HCT116 (cell line): Measurements from ENCODE around the gene TRPC4. TPM values are rescaled to one million over a fixed set of nuclear protein-coding genes. Genes with fewer than 3 reads are reported as not detected.

Experiments
- ATAC-seq: fragments of 200-7000 bp; cut with Tn5 transposase; 2 replicates; pipeline ENCODE4 v1.9.1; 2020; ENCODE audit warnings: mild to moderate bottlenecking, moderate library complexity
- BruUV-seq: library from RNA; stranded (reverse); fragments of 400-500 nt; replicated peaks from 2 replicates; lab custom pipeline; 2021; lab: Mats Ljungman, UMichigan
- CTCF ChIA-PET: fragments of 300-600 bp; sonication (Branson Sonifier 250); formaldehyde crosslinking; loops from one replicate; lab custom pipeline; 2021; ENCODE audit warnings: antibody characterized with exemption; lab: Charles Lee
- POLR2A ChIA-PET: fragments of 300-600, 350-600 bp; sonication (Branson Sonifier 250); formaldehyde crosslinking; loops from one replicate; lab custom pipeline; 2021; ENCODE audit warnings: antibody characterized with exemption; lab: Charles Lee
- RAD21 ChIA-PET, 2 experiments: fragments of 300-600 bp; sonication (Branson Sonifier 250); formaldehyde crosslinking; loops; one replicate each; lab custom pipeline; 2023; ENCODE audit warnings: low total read pairs in 2 of 2; ENCODE audit not compliant: uncharacterized antibody in 2 of 2, unreplicated experiment in 2 of 2, low non-redundant PET in 1 of 2; lab: Charles Lee
- DNase-seq: peaks from one replicate; pipeline ENCODE4 v3.0.0-alpha.2; 2010; ENCODE audit warnings: low read depth, low spot score
- H2AFZ ChIP-seq: fragments of 200-600 bp; shearing (Covaris generic), sonication (generic); 2 replicates; pipeline ENCODE4 v1.6.1; 2017; ENCODE audit warnings: low read depth, mixed run types, mixed read lengths, antibody characterized with exemption, low read length; ENCODE audit not compliant: poor library complexity, severe bottlenecking
- H3K27ac ChIP-seq: 2 replicates; pipeline ENCODE4 v1.5.1; 2012; ENCODE audit warnings: low read depth, low read length
- H3K27me3 ChIP-seq: fragments of 200-600 bp; sonication (generic); 2 replicates; pipeline ENCODE4 v1.6.1; 2016; ENCODE audit warnings: mixed run types, low read length, mixed read lengths; ENCODE audit not compliant: insufficient read depth
- H3K36me3 ChIP-seq, 2 experiments: fragments of 200-500 bp in 1 of 2; fragments of 200-600 bp in 1 of 2; sonication (Bioruptor generic) in 1 of 2; sonication (generic) in 1 of 2; 2 replicates each; pipeline versions ENCODE4 v1.5.1 to v1.6.1; 2014 to 2016; ENCODE audit warnings: low read length in 2 of 2, inconsistent platforms in 1 of 2, mixed read lengths in 1 of 2, mixed run types in 1 of 2; ENCODE audit not compliant: insufficient read depth in 2 of 2, control insufficient read depth in 1 of 2
- H3K4me1 ChIP-seq, 2 experiments: fragments of 200-600 bp in 1 of 2; sonication (generic) in 1 of 2; 2 replicates each; pipeline versions ENCODE4 v1.5.1 to v1.6.1; 2012 to 2017; ENCODE audit warnings: low read length in 2 of 2, inconsistent platforms in 1 of 2, mild to moderate bottlenecking in 1 of 2, mixed read lengths in 1 of 2, mixed run types in 1 of 2, moderate library complexity in 1 of 2; ENCODE audit not compliant: insufficient read depth in 2 of 2, control insufficient read depth in 1 of 2
- H3K4me2 ChIP-seq: fragments of 200-600 bp; sonication (generic); 2 replicates; pipeline ENCODE4 v1.6.1; 2017; ENCODE audit warnings: mixed run types, low read length, mixed read lengths
- H3K4me3 ChIP-seq, 2 experiments: fragments of 200-600 bp in 1 of 2; sonication (generic) in 1 of 2; replicated peaks in 1 of 2; 2 replicates each; pipeline ENCODE4 v1.5.1; 2011 to 2016; ENCODE audit warnings: low read length in 2 of 2, control low read depth in 1 of 2, low read depth in 1 of 2, mild to moderate bottlenecking in 1 of 2, mixed read lengths in 1 of 2, mixed run types in 1 of 2
- H3K79me2 ChIP-seq: fragments of 200-600 bp; sonication (generic); 2 replicates; pipeline ENCODE4 v1.6.1; 2017; ENCODE audit warnings: mild to moderate bottlenecking, mixed run types, low read length, moderate library complexity, mixed read lengths; ENCODE audit not compliant: insufficient read depth
- H3K9ac ChIP-seq: fragments of 200-600 bp; sonication (generic); 2 replicates; pipeline ENCODE4 v1.6.1; 2016; ENCODE audit warnings: low read length, mixed read lengths
- H3K9me2 ChIP-seq: fragments of 200-600 bp; sonication (generic), shearing (Covaris generic); 2 replicates; pipeline ENCODE4 v1.6.1; 2017; ENCODE audit warnings: mixed run types, mild to moderate bottlenecking, moderate library complexity; ENCODE audit not compliant: insufficient read depth
- H3K9me3 ChIP-seq, 2 experiments: fragments of 200-500 bp in 1 of 2; fragments of 200-600 bp in 1 of 2; sonication (Bioruptor generic) in 1 of 2; sonication (generic) in 1 of 2; 2 replicates each; pipeline ENCODE4 v1.6.1; 2014 to 2017; ENCODE audit warnings: low read length in 2 of 2, mixed read lengths in 2 of 2, inconsistent platforms in 1 of 2, low read depth in 1 of 2, mild to moderate bottlenecking in 1 of 2, mixed run types in 1 of 2, moderate library complexity in 1 of 2; ENCODE audit not compliant: control insufficient read depth in 1 of 2, insufficient read depth in 1 of 2
- H4K20me1 ChIP-seq: fragments of 200-600 bp; sonication (generic), shearing (Covaris generic); 2 replicates; pipeline ENCODE4 v1.6.1; 2017; ENCODE audit warnings: mixed run types, mild to moderate bottlenecking, moderate library complexity; ENCODE audit not compliant: insufficient read depth
- CBX3 ChIP-seq: IDR thresholded peaks from 2 replicates; pipeline ENCODE4 v1.6.1; 2012; ENCODE audit warnings: low read depth
- CEBPB ChIP-seq: IDR thresholded peaks from 2 replicates; pipeline ENCODE4 v1.6.1; 2012; ENCODE audit warnings: low read depth
- ELF1 ChIP-seq: IDR thresholded peaks from 2 replicates; pipeline ENCODE4 v1.6.1; 2012; ENCODE audit warnings: low read depth, borderline replicate concordance
- EZH2 ChIP-seq: fragments of 200-600 bp; sonication (generic); IDR thresholded peaks from 2 replicates; pipeline ENCODE4 v1.6.1; 2017; ENCODE audit warnings: antibody characterized with exemption, mixed run types
- FOSL1 ChIP-seq: IDR thresholded peaks from 2 replicates; pipeline ENCODE4 v1.6.1; 2012; ENCODE audit warnings: low read depth
- JUND ChIP-seq: IDR thresholded peaks from 2 replicates; pipeline ENCODE4 v1.6.1; 2012
- POLR2A ChIP-seq: IDR thresholded peaks from 2 replicates; pipeline ENCODE4 v1.7.0; 2011; ENCODE audit warnings: borderline replicate concordance; ENCODE audit not compliant: insufficient read depth, insufficient read length; ENCODE audit errors: extremely low read depth
- POLR2AphosphoS5 ChIP-seq: IDR thresholded peaks from 2 replicates; pipeline ENCODE4 v1.6.1; 2011; ENCODE audit warnings: mild to moderate bottlenecking, low read depth, low read length, moderate library complexity
- RAD21 ChIP-seq: IDR thresholded peaks from 2 replicates; pipeline ENCODE4 v1.6.1; 2012; ENCODE audit warnings: low read depth, mild to moderate bottlenecking
- SIN3A ChIP-seq: IDR thresholded peaks from 2 replicates; pipeline ENCODE4 v1.6.1; 2012; ENCODE audit warnings: low read depth
- SP1 ChIP-seq: IDR thresholded peaks from 2 replicates; pipeline ENCODE4 v1.6.1; 2012; ENCODE audit warnings: low read depth
- SRF ChIP-seq: IDR thresholded peaks from 2 replicates; pipeline ENCODE4 v1.6.1; 2012; ENCODE audit warnings: low read depth
- TCF7L2 ChIP-seq: IDR thresholded peaks from 2 replicates; pipeline ENCODE4 v1.7.0; 2011; ENCODE audit warnings: borderline replicate concordance, inconsistent platforms; ENCODE audit not compliant: insufficient read depth, insufficient read length; ENCODE audit errors: extremely low read depth
- ZNF274 ChIP-seq: fragments of 200-500 bp; sonication (Bioruptor generic); IDR thresholded peaks from 2 replicates; pipeline ENCODE4 v1.6.1; 2014; ENCODE audit warnings: mild to moderate bottlenecking, low read depth, low read length, inconsistent platforms
- intact Hi-C: fragments of 100-400 bp; cut with micrococcal nuclease; formaldehyde crosslinking; loops from 2 replicates; pipeline ENCODE4 v1.10.0; 2022
- total RNA-seq: library from RNA; stranded (reverse); gene quantifications from one replicate; pipeline ENCODE4 v1.2.1, GENCODE V29; 2021; ENCODE audit not compliant: unreplicated experiment
- TF ChIP-seq, protein P1 (sequence below): IDR thresholded peaks from 2 replicates; pipeline ENCODE4 v1.6.1; 2012
- TF ChIP-seq, protein P2 (sequence below): IDR thresholded peaks from 2 replicates; pipeline ENCODE4 v1.6.1; 2012

TRPC4 gene
- total RNA-seq, 1 experiment from 2014 or later: not detected

DNA sequence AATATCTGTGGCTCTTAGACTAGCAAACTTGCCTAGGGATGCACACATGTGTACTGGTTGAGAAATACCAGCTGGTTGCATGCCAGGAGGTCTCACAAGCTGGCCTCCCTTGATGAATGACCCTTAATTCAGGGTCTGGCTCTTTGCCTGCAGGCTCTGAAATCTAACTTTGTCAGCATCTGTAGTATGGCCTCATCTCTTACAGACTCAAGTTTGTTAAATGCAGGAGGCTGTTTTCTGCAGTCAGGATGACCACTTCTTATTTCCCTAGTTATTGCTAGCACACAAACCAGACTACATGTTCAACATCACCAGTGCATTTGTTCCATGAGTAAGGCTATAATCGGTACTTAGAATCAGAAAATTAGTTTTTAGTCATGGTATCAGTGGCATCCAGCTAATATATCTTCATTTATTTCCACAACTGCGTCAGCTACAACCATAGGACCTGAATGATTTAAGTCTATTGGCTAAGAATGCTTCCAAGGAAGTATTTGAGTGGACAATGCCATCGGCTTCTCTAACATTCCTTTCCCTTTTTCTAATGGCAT, 247.7 kb downstream of the TRPC4 start:
- H3K27me3 ChIP-seq: no peaks in the 10 kb centered on the region
- peaks cover 15 to 17% of the 10 kb centered on the region in 2 experiments; a peak in 2 of 4 replicates for H3K9me3 ChIP-seq
- intact Hi-C loops: no loop called here
- BruUV-seq: no TSS peak
- H3K4me1 ChIP-seq: no peaks in the 10 kb centered on the region
- no peak overlapping the region for H2AFZ ChIP-seq
- no peak overlapping the region for H3K4me2 ChIP-seq
- CTCF ChIA-PET: no interaction called here
- no peak overlapping the region for H3K9ac ChIP-seq
- no peaks in the 10 kb centered on the region for H4K20me1 ChIP-seq
- ATAC-seq (no peak), DNase-seq (no peak)
- RAD21 ChIA-PET: no interaction called here
- H3K36me3 ChIP-seq: no peaks in the 10 kb centered on the region
- POLR2A ChIA-PET: no interaction called here
- no peaks in the 10 kb centered on the region for H3K79me2 ChIP-seq
- H3K9me2 ChIP-seq: no peaks in the 10 kb centered on the region
- H3K27ac ChIP-seq: no peak overlapping the region
- TF ChIP-seq EZH2: no peak
- no peak for TF ChIP-seq TCF7L2
- TF ChIP-seq ZNF274: no peak
- TF ChIP-seq POLR2AphosphoS5: no peak
- no peak for TF ChIP-seq SRF
- no peak for TF ChIP-seq RAD21
- no peak for TF ChIP-seq ELF1
- TF ChIP-seq CEBPB: no peak
- no peak for TF ChIP-seq SIN3A
- no peak for TF ChIP-seq POLR2A
- TF ChIP-seq SP1: no peak
- TF ChIP-seq CBX3: no peak
- TF ChIP-seq, protein P1, sequence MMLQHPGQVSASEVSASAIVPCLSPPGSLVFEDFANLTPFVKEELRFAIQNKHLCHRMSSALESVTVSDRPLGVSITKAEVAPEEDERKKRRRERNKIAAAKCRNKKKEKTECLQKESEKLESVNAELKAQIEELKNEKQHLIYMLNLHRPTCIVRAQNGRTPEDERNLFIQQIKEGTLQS: no peak
- no peak for TF ChIP-seq JUND
- H3K4me3 ChIP-seq: no peak overlapping the region

DNA sequence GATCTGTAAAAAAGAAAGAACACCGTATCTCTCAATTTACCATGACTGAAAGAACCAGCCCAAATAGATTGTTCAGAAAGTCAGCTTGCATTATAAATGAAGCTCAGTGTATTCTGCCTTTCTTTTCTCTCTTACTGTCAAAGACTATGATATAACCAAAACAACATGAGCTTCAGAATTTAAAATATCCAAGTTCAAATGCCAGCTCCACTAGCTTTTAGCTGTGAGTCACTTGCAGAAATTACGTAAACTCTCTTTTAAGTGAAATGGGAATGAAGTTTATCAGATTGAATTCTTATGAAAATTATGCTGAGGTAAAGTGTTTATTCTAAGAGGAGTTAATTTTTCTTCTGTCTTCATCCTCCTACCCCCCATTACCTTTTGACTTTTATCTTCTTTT, 251.0 kb downstream of the TRPC4 start:
- ChIA-PET CTCF (no interaction called here), POLR2A (no interaction called here), RAD21 (no interaction called here)
- Histone ChIP-seq H3K4me3 (no peak overlapping the region), H3K79me2 (no peaks in the 10 kb centered on the region), H3K9me3 (peaks cover 8 to 21% of the 10 kb centered on the region in 2 experiments; a peak in 2 of 4 replicates), H3K4me1 (no peaks in the 10 kb centered on the region), H3K4me2 (no peak overlapping the region), H3K9me2 (no peaks in the 10 kb centered on the region), H2AFZ (no peak overlapping the region), H3K27me3 (no peaks in the 10 kb centered on the region), H3K36me3 (no peaks in the 10 kb centered on the region), H3K9ac (no peak overlapping the region), H4K20me1 (no peaks in the 10 kb centered on the region), H3K27ac (no peak overlapping the region)
- TF ChIP-seq RAD21 (no peak), JUND (no peak), SP1 (no peak), FOSL1 (no peak)
- TF ChIP-seq, protein P2, sequence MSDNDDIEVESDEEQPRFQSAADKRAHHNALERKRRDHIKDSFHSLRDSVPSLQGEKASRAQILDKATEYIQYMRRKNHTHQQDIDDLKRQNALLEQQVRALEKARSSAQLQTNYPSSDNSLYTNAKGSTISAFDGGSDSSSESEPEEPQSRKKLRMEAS: no peak
- ATAC-seq: no peak
- DNase-seq: no peak
- intact Hi-C loops: no loop called here
- no TSS peak for BruUV-seq
